Measurements from ENCODE around the gene EXOC2. TPM values are rescaled to one million over a fixed set of nuclear protein-coding genes. Genes with fewer than 3 reads are reported as not detected.

EXOC2 gene
- total RNA-seq, 1 experiment from 2014 or later: 24.5 TPM

DNA sequence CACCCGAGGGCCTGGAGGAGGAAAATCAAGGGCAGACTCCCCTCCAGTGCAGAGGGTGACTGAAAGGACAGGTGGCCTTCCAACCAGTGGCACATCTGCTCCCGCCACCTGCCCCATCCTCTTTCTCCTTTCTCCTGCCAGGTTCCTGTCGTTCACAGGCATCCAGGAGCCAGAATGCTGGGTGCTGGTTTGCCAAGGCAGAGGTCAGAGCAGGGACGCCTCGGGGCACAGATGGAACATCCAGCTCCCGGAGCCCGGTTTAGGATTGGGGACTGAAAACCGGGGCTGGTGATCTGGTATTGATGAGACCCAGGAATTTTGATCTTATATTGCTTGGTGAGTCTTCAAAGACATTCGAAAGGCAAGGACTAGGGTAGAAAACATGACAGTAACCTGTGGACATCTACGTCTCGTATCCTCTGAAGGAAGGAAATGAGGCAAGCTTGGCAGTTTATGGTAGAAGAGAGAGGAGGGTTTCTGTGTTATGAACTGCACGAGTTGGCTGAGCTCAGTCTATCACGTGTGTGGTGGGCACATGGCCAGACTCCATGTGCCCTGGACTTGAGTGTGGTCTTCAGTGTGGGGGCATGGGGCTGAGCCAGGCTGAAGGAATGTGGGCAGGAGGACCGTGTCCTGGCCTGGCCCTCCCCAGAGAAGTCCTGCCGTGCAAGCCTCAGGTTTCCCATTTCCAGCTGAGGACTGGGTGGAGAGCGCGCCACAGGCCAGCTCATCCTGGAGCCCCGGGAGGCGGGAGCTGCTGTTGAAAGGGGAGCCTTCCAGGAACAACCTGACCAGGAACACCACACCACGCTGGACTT, 227.2 kb downstream of the EXOC2 start:
- H3K27ac ChIP-seq (ENCODE audit: low read depth, low read length): no peak overlapping the region
- BruUV-seq (replicated peaks): no TSS peak
- intact Hi-C loops (cut with micrococcal nuclease): no loop called here
- POLR2A ChIA-PET: no interaction called here
- TF ChIP-seq, protein P1, sequence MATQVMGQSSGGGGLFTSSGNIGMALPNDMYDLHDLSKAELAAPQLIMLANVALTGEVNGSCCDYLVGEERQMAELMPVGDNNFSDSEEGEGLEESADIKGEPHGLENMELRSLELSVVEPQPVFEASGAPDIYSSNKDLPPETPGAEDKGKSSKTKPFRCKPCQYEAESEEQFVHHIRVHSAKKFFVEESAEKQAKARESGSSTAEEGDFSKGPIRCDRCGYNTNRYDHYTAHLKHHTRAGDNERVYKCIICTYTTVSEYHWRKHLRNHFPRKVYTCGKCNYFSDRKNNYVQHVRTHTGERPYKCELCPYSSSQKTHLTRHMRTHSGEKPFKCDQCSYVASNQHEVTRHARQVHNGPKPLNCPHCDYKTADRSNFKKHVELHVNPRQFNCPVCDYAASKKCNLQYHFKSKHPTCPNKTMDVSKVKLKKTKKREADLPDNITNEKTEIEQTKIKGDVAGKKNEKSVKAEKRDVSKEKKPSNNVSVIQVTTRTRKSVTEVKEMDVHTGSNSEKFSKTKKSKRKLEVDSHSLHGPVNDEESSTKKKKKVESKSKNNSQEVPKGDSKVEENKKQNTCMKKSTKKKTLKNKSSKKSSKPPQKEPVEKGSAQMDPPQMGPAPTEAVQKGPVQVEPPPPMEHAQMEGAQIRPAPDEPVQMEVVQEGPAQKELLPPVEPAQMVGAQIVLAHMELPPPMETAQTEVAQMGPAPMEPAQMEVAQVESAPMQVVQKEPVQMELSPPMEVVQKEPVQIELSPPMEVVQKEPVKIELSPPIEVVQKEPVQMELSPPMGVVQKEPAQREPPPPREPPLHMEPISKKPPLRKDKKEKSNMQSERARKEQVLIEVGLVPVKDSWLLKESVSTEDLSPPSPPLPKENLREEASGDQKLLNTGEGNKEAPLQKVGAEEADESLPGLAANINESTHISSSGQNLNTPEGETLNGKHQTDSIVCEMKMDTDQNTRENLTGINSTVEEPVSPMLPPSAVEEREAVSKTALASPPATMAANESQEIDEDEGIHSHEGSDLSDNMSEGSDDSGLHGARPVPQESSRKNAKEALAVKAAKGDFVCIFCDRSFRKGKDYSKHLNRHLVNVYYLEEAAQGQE (IDR thresholded peaks at IDR 0.05; ENCODE audit: low read depth): no peak
- TF ChIP-seq SP1 (IDR thresholded peaks at IDR 0.05; ENCODE audit: low read depth): no peak
- TF ChIP-seq, protein P2, sequence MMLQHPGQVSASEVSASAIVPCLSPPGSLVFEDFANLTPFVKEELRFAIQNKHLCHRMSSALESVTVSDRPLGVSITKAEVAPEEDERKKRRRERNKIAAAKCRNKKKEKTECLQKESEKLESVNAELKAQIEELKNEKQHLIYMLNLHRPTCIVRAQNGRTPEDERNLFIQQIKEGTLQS (IDR thresholded peaks at IDR 0.05): no peak
- TF ChIP-seq EGR1 (IDR thresholded peaks at IDR 0.05; ENCODE audit: low read depth): no peak
- TF ChIP-seq, protein P3, sequence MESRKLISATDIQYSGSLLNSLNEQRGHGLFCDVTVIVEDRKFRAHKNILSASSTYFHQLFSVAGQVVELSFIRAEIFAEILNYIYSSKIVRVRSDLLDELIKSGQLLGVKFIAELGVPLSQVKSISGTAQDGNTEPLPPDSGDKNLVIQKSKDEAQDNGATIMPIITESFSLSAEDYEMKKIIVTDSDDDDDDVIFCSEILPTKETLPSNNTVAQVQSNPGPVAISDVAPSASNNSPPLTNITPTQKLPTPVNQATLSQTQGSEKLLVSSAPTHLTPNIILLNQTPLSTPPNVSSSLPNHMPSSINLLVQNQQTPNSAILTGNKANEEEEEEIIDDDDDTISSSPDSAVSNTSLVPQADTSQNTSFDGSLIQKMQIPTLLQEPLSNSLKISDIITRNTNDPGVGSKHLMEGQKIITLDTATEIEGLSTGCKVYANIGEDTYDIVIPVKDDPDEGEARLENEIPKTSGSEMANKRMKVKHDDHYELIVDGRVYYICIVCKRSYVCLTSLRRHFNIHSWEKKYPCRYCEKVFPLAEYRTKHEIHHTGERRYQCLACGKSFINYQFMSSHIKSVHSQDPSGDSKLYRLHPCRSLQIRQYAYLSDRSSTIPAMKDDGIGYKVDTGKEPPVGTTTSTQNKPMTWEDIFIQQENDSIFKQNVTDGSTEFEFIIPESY (IDR thresholded peaks at IDR 0.05; ENCODE audit: extremely low read depth, insufficient replicate concordance, low read length): no peak
- no peak for TF ChIP-seq SIN3A (IDR thresholded peaks at IDR 0.05; ENCODE audit: low read depth)
- no peak for TF ChIP-seq ZFX (IDR thresholded peaks at IDR 0.05)
- no peak for TF ChIP-seq RAD21 (IDR thresholded peaks at IDR 0.05; ENCODE audit: low read depth)
- no peak for TF ChIP-seq CBX3 (IDR thresholded peaks at IDR 0.05; ENCODE audit: low read depth)
- RAD21 ChIA-PET (ENCODE audit: low non-redundant PET in 1 of 2, low total read pairs in 2 of 2, uncharacterized antibody in 2 of 2, unreplicated experiment in 2 of 2): no interaction called here
- no peaks in the 10 kb centered on the region for H3K9me3 ChIP-seq (ENCODE audit: control insufficient read depth in 1 of 2, insufficient read depth in 1 of 2, low read depth in 1 of 2, low read length in 2 of 2)
- H2AFZ ChIP-seq (ENCODE audit: low read depth, low read length, poor library complexity, severe bottlenecking): no peak overlapping the region
- no peak overlapping the region for H3K4me2 ChIP-seq (ENCODE audit: low read length)
- no peak overlapping the region for H3K9ac ChIP-seq (ENCODE audit: low read length)
- H3K79me2 ChIP-seq (ENCODE audit: insufficient read depth, low read length): no peaks in the 10 kb centered on the region
- H3K4me3 ChIP-seq (replicated peaks in 1 of 2; ENCODE audit: low read depth in 1 of 2, low read length in 2 of 2): no peak overlapping the region
- no peaks in the 10 kb centered on the region for H4K20me1 ChIP-seq (ENCODE audit: insufficient read depth)
- H3K4me1 ChIP-seq (ENCODE audit: control insufficient read depth in 1 of 2, insufficient read depth in 2 of 2, low read length in 2 of 2): peaks cover 0 to 5% of the 10 kb centered on the region in 2 experiments; a peak in 1 of 4 replicates
- DNase-seq (ENCODE audit: low read depth, low spot score) (no peak), ATAC-seq (no peak)
- H3K9me2 ChIP-seq (ENCODE audit: insufficient read depth): no peaks in the 10 kb centered on the region
- peaks cover 8% of the 10 kb centered on the region; the same call in 1 of the 2 replicates for H3K27me3 ChIP-seq (ENCODE audit: insufficient read depth, low read length)
- CTCF ChIA-PET: no interaction called here
- H3K36me3 ChIP-seq (ENCODE audit: control insufficient read depth in 1 of 2, insufficient read depth in 2 of 2, low read length in 2 of 2): no peaks in the 10 kb centered on the region

Measured in HCT116 (cell line).